BE2C (cell line): Measurements from ENCODE around the gene ELANE.

Experiments used
- DNase-seq: peaks from one replicate; pipeline ENCODE4 v3.0.0-alpha.2; 2020
- H3K27me3 ChIP-seq: fragments of 250-450 bp; sonication (Bioruptor Pico); 2 replicates; pipeline ENCODE4 v1.5.1; 2020; ENCODE audit warnings: mild to moderate bottlenecking
- H3K36me3 ChIP-seq: fragments of 250-450 bp; sonication (Bioruptor Pico); 2 replicates; pipeline ENCODE4 v1.5.1; 2020; ENCODE audit warnings: mild to moderate bottlenecking
- H3K4me1 ChIP-seq: fragments of 250-450 bp; sonication (Bioruptor Pico); 2 replicates; pipeline ENCODE4 v1.5.1; 2020
- H3K4me3 ChIP-seq: 2 replicates; pipeline ENCODE4 v1.5.1; 2011; ENCODE audit warnings: low read depth, low read length
- H3K9me3 ChIP-seq: fragments of 250-450 bp; sonication (Bioruptor Pico); 2 replicates; pipeline ENCODE4 v1.5.1; 2020
- TF ChIP-seq, protein P1 (sequence below): IDR thresholded peaks from 2 replicates; pipeline ENCODE4 v1.5.1; 2012; ENCODE audit warnings: mild to moderate bottlenecking, low read depth, low read length

ELANE gene

DNA sequence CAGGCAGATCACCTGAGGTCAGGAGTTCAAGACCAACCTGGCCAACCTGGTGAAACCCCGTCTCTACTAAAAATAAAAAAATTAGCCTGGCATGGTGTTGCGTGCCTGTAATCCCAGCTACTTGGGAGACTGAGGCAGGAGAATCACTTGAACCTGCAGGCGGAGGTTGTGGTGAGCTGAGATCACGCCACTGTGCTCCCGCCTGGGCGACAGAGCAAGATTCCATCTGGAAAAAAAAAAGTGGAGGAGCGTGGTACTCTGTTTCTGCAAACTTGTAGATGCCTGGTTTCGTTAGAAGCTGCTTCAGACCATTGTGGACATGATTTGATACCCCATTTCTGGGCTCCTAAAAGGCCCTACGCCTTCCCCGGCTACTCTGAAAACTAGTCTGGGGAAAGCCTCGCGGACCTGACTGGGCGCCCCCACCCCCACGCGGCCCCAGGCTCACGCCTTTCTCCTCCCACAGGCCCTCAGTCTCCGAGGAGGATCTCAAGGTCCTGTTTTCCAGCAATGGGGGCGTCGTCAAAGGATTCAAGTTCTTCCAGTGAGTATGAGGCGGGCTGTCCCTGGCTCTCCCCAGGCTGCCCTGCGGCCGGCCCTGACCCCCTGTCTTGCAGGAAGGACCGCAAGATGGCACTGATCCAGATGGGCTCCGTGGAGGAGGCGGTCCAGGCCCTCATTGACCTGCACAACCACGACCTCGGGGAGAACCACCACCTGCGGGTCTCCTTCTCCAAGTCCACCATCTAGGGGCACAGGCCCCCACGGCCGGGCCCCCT is 41.8 kb upstream of the ELANE start:
- Histone ChIP-seq H3K36me3 (peaks cover 89% of the 10 kb centered on the region), H3K4me3 (no peak overlapping the region), H3K27me3 (no peaks in the 10 kb centered on the region), H3K4me1 (peaks cover 3% of the 10 kb centered on the region), H3K9me3 (no peaks in the 10 kb centered on the region)
- no peak for DNase-seq
- TF ChIP-seq, protein P1, sequence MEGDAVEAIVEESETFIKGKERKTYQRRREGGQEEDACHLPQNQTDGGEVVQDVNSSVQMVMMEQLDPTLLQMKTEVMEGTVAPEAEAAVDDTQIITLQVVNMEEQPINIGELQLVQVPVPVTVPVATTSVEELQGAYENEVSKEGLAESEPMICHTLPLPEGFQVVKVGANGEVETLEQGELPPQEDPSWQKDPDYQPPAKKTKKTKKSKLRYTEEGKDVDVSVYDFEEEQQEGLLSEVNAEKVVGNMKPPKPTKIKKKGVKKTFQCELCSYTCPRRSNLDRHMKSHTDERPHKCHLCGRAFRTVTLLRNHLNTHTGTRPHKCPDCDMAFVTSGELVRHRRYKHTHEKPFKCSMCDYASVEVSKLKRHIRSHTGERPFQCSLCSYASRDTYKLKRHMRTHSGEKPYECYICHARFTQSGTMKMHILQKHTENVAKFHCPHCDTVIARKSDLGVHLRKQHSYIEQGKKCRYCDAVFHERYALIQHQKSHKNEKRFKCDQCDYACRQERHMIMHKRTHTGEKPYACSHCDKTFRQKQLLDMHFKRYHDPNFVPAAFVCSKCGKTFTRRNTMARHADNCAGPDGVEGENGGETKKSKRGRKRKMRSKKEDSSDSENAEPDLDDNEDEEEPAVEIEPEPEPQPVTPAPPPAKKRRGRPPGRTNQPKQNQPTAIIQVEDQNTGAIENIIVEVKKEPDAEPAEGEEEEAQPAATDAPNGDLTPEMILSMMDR, result no peak

DNA sequence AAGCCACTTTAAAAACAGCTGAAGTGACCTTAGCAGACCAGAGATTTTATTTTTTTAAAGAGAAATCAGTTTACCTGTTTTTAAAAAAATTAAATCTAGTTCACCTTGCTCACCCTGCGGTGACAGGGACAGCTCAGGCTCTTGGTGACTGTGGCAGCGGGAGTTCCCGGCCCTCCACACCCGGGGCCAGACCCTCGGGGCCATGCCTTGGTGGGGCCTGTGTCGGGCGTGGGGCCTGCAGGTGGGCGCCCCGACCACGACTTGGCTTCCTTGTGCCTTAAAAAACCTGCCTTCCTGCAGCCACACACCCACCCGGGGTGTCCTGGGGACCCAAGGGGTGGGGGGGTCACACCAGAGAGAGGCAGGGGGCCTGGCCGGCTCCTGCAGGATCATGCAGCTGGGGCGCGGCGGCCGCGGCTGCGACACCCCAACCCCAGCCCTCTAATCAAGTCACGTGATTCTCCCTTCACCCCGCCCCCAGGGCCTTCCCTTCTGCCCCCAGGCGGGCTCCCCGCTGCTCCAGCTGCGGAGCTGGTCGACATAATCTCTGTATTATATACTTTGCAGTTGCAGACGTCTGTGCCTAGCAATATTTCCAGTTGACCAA is 41.1 kb upstream of the ELANE start:
- Histone ChIP-seq H3K9me3 (no peaks in the 10 kb centered on the region), H3K4me1 (no peaks in the 10 kb centered on the region), H3K4me3 (no peak overlapping the region), H3K36me3 (peaks cover 86% of the 10 kb centered on the region), H3K27me3 (no peaks in the 10 kb centered on the region)
- TF ChIP-seq, protein P1, result no peak
- no peak for DNase-seq

DNA sequence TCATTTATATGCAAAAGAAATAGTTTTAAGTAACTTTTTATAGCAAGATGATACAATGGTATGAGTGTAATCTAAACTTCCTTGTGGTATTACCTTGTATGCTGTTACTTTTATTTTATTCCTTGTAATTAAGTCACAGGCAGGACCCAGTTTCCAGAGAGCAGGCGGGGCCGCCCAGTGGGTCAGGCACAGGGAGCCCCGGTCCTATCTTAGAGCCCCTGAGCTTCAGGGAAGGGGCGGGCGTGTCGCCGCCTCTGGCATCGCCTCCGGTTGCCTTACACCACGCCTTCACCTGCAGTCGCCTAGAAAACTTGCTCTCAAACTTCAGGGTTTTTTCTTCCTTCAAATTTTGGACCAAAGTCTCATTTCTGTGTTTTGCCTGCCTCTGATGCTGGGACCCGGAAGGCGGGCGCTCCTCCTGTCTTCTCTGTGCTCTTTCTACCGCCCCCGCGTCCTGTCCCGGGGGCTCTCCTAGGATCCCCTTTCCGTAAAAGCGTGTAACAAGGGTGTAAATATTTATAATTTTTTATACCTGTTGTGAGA is 40.5 kb upstream of the ELANE start:
- Histone ChIP-seq H3K36me3 (peaks cover 80% of the 10 kb centered on the region), H3K4me3 (no peak overlapping the region), H3K9me3 (no peaks in the 10 kb centered on the region), H3K4me1 (no peaks in the 10 kb centered on the region), H3K27me3 (no peaks in the 10 kb centered on the region)
- TF ChIP-seq, protein P1, result no peak
- DNase-seq, result no peak

DNA sequence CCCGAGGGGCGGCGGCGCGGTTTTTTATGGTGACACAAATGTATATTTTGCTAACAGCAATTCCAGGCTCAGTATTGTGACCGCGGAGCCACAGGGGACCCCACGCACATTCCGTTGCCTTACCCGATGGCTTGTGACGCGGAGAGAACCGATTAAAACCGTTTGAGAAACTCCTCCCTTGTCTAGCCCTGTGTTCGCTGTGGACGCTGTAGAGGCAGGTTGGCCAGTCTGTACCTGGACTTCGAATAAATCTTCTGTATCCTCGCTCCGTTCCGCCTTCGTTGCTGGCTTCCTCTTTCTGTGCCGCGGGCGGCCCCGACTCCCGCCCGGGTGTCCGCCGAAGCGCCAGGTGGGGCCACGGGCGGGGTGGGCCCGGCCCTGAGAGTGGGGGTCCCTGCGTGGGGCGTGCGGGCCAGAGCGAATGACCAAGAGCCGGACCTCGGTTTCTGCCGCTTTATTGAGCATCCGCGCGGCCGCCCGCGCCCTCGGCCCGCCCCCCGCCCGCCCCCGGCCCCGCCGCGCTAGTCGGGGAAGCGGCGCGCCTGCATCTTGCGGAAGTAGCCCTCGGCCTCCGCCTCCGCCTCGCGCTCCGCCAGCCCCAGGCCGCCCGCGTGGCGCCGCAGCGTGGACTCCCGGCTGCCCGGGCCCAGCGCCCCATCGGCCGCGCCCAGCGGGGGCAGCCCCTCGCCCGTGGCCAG is 39.9 kb upstream of the ELANE start:
- TF ChIP-seq, protein P1, result no peak
- Histone ChIP-seq H3K4me1 (no peaks in the 10 kb centered on the region), H3K36me3 (peaks cover 74% of the 10 kb centered on the region), H3K27me3 (no peaks in the 10 kb centered on the region), H3K9me3 (no peaks in the 10 kb centered on the region), H3K4me3 (no peak overlapping the region)
- no peak for DNase-seq

DNA sequence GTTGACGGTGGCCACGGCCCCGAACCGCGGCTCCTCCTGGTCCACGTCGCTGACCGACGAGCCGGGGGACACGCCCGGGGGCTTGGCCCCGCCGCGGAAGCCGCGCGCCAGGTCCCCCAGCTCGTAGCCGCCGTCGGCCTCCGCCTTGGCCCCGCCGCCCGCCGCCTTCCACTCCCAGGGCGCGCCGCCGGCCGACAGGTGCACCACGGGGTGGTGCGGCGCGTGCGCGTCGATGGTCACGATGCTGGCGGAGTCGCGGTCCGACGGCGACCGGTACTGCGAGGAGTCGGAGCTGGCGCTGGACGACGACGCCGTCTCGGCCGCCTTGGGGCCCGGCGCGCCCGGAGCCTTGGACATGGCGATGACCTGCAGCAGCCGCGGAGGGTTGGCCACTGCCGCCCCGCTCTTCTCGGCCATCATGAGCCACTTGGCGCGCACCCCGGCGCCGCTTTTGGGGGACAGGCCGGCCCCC is 39.3 kb upstream of the ELANE start:
- no peaks in the 10 kb centered on the region for H3K4me1 ChIP-seq
- TF ChIP-seq, protein P1, result no peak
- H3K27me3 ChIP-seq, result no peaks in the 10 kb centered on the region
- H3K36me3 ChIP-seq, result peaks cover 68% of the 10 kb centered on the region
- H3K4me3 ChIP-seq, result no peak overlapping the region
- H3K9me3 ChIP-seq, result no peaks in the 10 kb centered on the region
- no peak for DNase-seq
